Heart left ventricle (tissue), 16 donors: ENCODE results near the gene ASB15. TPM values are rescaled to one million over a fixed set of nuclear protein-coding genes. Genes with fewer than 3 reads are reported as not detected.

Source experiments
- ATAC-seq, 4 donors: fragments of 200-7000 bp; cut with Tn5 transposase; one replicate each; pipeline ENCODE4 v1.9.1; 2020 to 2022; ENCODE audit warnings: moderate library complexity in 4 of 4, mild to moderate bottlenecking in 3 of 4, moderate number of reproducible peaks in 1 of 4
- DNase-seq, 5 donors: peaks; one replicate each; pipeline ENCODE4 v3.0.0-alpha.2; 2020
- H3K27ac ChIP-seq, 12 donors: fragments of 200-600 bp; sonication (generic) in 4 of 12; one replicate each; pipeline versions ENCODE4 v1.5.0 to v1.8.0; 2016 to 2022; ENCODE audit warnings: mild to moderate bottlenecking in 2 of 12
- H3K27me3 ChIP-seq, 9 donors: fragments of 200-600 bp; sonication (generic) in 2 of 9; one replicate each; pipeline versions ENCODE4 v1.5.1 to v1.8.0; 2016 to 2022; ENCODE audit warnings: mild to moderate bottlenecking in 3 of 9
- H3K36me3 ChIP-seq, 9 donors: fragments of 200-600 bp; sonication (generic) in 2 of 9; one replicate each; pipeline versions ENCODE4 v1.5.0 to v1.8.0; 2018 to 2022; ENCODE audit warnings: mild to moderate bottlenecking in 2 of 9
- H3K4me1 ChIP-seq, 12 donors: fragments of 200-600 bp; sonication (generic) in 4 of 12; one replicate each; pipeline versions ENCODE4 v1.5.0 to v1.8.0; 2016 to 2022; ENCODE audit warnings: mild to moderate bottlenecking in 3 of 12
- H3K4me3 ChIP-seq, 12 donors: fragments of 200-600 bp; sonication (generic) in 4 of 12; one replicate each; pipeline versions ENCODE4 v1.5.0 to v1.8.0; 2017 to 2022; ENCODE audit warnings: mild to moderate bottlenecking in 9 of 12, moderate library complexity in 4 of 12
- H3K9me3 ChIP-seq, 12 donors: fragments of 200-600 bp; sonication (generic) in 4 of 12; one replicate each; pipeline versions ENCODE4 v1.5.0 to v1.8.0; 2016 to 2022; ENCODE audit warnings: mild to moderate bottlenecking in 1 of 12
- POLR2A ChIP-seq, 2 donors: fragments of 450-650 bp; IDR thresholded peaks; one replicate each; pipeline ENCODE4 v1.6.1; 2017; ENCODE audit warnings: antibody characterized with exemption in 2 of 2, mild to moderate bottlenecking in 2 of 2, moderate library complexity in 2 of 2
- WGBS, 4 donors: extraction: QIAGEN DNeasy Blood & Tissue Kit in 2 of 4; methylation state at CpG; one replicate each; pipeline versions ENCODE4 v1.1.5 to v1.1.7; 2013 to 2018; 5-methylcytosine and 5-hydroxymethylcytosine counted together
- intact Hi-C, 10 donors: fragments of 100-400 bp; cut with DNase I; formaldehyde crosslinking; loops; one replicate each; pipeline versions ENCODE4 v1.11.1 to v1.14.2; 2022
- polyA plus RNA-seq, 2 donors: library from polyadenylated mRNA; stranded (reverse); fragments of 200-250 nt; gene quantifications; one replicate each; pipeline ENCODE4 v1.2.3, GENCODE V29; 2013
- total RNA-seq, 9 donors: library from RNA; depleted of rRNA in 2 of 9; stranded (reverse); fragments of >200 nt in 2 of 9; fragmentation: NEBNext Ultra II Directional in 3 of 9; extraction: Animal tissue kit (Norgen Biotek cat#: 25700) in 3 of 9; gene quantifications; one replicate each; pipeline versions ENCODE4 v1.1.0 to v1.2.4, GENCODE V29; 2016 to 2023
- TF ChIP-seq, protein P1 (sequence below), 12 donors: fragments of 200-600 bp; sonication (generic) in 4 of 12; IDR thresholded peaks; one replicate each; pipeline versions ENCODE4 v1.5.0 to v1.8.0; 2018 to 2022; ENCODE audit warnings: antibody characterized with exemption in 12 of 12, mild to moderate bottlenecking in 5 of 12
- donor health status: ischemic (EF 13 %, LVEDD 7.1; RV severe dilation, severe dysfunction).
- donor health status: healthy with polysubstance abuse.
- donor health status: DM: no; HTN: yes; CAD: no.
- donor health status: DM: no; HTN: no; CAD: no.
- donor health status: ischemic (EF 25% LVEDD 6.9; RV normal size, moderate dysfunction).
- donor health status: ischemic (EF 25% LVEDD 5.7; RV mildly dilated, moderate dysfunction).
- donor health status: healthy.
- donor health status: DM: yes; HTN: yes; CAD: no.
- donor health status: ischemic (EF 35%, LVEDD 5.7; RV mildly dilated, moderate dysfunction).
- donor health status: nonischemic (EF 11% LVEDD 7.7; RV severe dilation, severe dysfunction).
- donor health status: DM: yes; HTN: yes; CAD: no.
- donor health status: PGD.
- donor health status: ischemic (EF 29% LVEDD 5.4; RV normal size, mild dysfunction).
- donor health status: nonischemic (EF 23%, LVEDD 6.1; RV moderate dilation, normal function).

The ASB15 gene
- total and polyA plus RNA-seq, 11 donors: 2.2 to 77.1 (median 34.9) TPM

DNA sequence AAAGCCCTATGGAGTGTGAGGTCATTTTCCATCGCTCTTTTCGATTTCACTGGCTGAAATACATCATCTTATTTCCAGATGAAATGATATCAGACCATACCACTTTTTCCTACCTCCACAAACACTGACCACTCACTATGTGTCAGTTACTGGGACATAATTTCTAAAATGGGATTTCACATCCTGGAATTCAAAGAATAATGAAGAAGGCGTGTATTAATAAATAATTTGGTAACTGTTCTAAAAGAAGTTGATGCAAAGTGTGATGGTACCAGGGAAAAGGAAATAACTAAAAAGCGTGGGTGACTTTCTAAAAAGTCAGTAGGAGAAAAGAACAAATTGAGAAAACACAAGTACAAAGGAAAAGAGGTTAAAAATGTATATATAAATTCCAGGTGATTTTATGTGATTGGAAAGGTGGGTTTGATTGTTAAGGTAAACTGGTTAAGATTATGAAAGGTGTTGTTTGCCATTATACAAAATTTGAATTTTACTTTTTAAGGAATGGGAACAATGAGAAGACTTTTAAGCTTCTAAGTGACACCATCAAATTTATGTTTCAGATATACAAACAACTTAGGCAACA lies 43.2 kb upstream of the ASB15 start:
- no peak for TF ChIP-seq POLR2A (IDR thresholded peaks at IDR 0.05)
- TF ChIP-seq, protein P1, sequence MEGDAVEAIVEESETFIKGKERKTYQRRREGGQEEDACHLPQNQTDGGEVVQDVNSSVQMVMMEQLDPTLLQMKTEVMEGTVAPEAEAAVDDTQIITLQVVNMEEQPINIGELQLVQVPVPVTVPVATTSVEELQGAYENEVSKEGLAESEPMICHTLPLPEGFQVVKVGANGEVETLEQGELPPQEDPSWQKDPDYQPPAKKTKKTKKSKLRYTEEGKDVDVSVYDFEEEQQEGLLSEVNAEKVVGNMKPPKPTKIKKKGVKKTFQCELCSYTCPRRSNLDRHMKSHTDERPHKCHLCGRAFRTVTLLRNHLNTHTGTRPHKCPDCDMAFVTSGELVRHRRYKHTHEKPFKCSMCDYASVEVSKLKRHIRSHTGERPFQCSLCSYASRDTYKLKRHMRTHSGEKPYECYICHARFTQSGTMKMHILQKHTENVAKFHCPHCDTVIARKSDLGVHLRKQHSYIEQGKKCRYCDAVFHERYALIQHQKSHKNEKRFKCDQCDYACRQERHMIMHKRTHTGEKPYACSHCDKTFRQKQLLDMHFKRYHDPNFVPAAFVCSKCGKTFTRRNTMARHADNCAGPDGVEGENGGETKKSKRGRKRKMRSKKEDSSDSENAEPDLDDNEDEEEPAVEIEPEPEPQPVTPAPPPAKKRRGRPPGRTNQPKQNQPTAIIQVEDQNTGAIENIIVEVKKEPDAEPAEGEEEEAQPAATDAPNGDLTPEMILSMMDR (IDR thresholded peaks at IDR 0.05): no peak
- intact Hi-C loops: loop anchor here in 2 of 10 donors (5.0 to 10.0 kb wide), 2 partner anchors 186 to 189 kb away; partner anchors contain the start of gene WASL (in 2 of the 2)
- Histone ChIP-seq H3K9me3 (no peaks in the 10 kb centered on the region), H3K27ac (peak overlapping the region in 11 of 12 donors; percentile 72 to 97 (median 93)), H3K4me1 (peaks cover 2 to 40% (median 32%) of the 10 kb centered on the region in 12 donors), H3K27me3 (no peaks in the 10 kb centered on the region), H3K36me3 (peaks cover 0 to 24% (median 6%) of the 10 kb centered on the region in 9 donors), H3K4me3 (peak overlapping the region; percentile 59 to 95 (median 78))
- 44 to 48% (median 46%) methylated on average over 4 of the region's 4 CpGs for WGBS, 4 donors
- no peak for DNase-seq
- no peak for ATAC-seq

DNA sequence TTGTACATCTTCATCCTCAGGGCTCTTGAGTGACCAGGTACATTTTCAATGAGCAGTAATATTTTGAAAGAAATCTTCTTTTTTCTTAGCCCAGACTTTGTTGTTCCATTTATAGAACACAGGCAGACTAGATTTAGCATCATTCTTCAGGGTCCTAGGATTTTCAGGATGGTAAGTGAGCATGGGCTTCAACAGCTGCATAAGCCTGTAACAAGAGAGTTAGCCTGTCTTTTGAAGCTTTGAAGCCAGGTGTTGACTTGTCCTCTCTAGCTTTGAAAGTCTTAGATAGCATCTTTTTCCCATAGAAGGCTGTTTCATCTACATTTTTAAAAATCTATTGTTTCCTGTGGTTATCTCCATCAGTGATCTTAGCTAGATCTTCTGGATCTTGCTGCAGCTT lies 39.5 kb upstream of the ASB15 start:
- no peak for TF ChIP-seq POLR2A (IDR thresholded peaks at IDR 0.05)
- TF ChIP-seq, protein P1 (IDR thresholded peaks at IDR 0.05): no peak
- intact Hi-C loops: no loop called here
- no peak for ATAC-seq

DNA sequence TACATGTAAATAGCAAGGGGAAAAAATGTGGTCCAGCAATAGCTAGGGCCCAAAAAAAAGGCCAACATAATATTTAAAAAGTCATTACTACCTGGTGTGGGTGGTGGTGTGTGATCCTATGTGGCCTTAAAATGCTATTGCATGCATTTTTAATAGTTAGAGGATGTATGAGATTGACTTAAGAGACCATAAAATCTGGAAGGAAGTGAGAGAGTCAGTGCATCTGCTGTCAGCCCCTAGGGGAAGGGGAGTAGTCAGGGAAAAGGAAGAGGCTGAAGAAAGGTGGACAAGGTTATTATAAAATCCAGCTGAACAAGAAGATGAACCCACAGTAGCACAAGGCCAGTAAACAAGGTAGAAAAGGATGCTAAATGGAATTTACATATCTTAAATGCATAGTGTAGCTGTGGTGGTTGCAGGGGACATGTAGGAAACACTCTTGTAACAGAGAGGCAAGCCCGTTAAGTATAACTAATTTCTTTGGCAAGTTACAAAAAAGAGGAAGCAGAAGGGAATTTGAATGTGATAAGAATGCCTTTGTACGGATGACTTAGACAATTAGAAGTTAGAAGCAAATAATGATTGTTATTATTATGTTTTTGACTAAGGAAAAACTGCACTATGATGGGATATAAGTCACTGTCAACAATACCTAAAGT lies 32.1 kb upstream of the ASB15 start:
- no peaks in the 10 kb centered on the region for H3K9me3 ChIP-seq
- intact Hi-C loops: no loop called here
- DNase-seq (no peak), ATAC-seq (peak in 1 of 4 donors; percentile 50)
- no peak overlapping the region for H3K27ac ChIP-seq
- H3K27me3 ChIP-seq: no peaks in the 10 kb centered on the region
- no peak overlapping the region for H3K4me3 ChIP-seq
- 30 to 46% (median 38%) methylated on average over 2 of the region's 2 CpGs for WGBS, 4 donors
- TF ChIP-seq POLR2A (IDR thresholded peaks at IDR 0.05): no peak
- TF ChIP-seq, protein P1 (IDR thresholded peaks at IDR 0.05): no peak
- H3K4me1 ChIP-seq: no peaks in the 10 kb centered on the region
- H3K36me3 ChIP-seq: no peaks in the 10 kb centered on the region

More for the DNA sequence above, 39.5 kb upstream of the ASB15 start:
- no peak overlapping the region for H3K27ac ChIP-seq
- peaks cover 0 to 6% (median 0%) of the 10 kb centered on the region in 12 donors for H3K4me1 ChIP-seq
- no peaks in the 10 kb centered on the region for H3K27me3 ChIP-seq
- no peak overlapping the region for H3K4me3 ChIP-seq
- no peaks in the 10 kb centered on the region for H3K36me3 ChIP-seq
- DNase-seq: no peak
- H3K9me3 ChIP-seq: no peaks in the 10 kb centered on the region

DNA sequence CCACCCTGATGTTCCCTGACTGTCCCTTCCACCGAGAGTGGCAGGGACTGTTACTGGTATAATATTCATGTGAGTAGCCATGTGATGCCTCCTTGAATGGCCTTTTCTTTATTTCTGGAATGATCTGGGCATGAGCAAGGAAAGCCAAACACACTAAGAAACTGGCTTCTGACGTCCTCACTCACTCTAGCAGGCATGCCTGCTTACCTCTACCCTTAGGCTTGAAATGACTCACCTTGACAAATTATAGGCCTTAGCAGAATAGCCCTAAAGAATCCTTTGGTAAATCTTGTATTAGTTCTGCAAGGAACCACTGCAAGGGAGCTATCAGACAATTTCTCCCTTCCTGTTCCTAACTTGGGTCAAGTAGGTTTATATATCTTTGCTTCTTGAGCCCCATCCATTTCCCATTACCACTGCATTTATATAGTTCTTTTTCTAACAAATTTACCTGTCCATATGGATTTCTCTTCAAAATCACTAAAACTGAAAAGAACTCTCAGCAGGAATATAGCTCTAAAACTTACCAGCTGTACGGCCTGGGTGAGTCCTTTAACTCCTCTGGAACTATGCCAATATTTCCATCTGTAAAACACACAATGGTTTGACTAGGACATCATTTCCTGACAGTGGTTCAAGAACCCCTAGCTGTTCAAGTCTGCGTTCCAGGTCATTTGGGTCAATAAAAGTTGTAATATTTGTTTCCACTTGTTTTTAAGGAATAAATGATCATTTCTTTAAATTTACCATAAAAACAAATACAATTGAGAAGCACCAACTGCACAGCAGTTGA lies 31.0 kb upstream of the ASB15 start:
- Histone ChIP-seq H3K4me1 (no peaks in the 10 kb centered on the region), H3K9me3 (no peaks in the 10 kb centered on the region), H3K36me3 (no peaks in the 10 kb centered on the region), H3K4me3 (no peak overlapping the region), H3K27ac (no peak overlapping the region), H3K27me3 (no peaks in the 10 kb centered on the region)
- DNase-seq (no peak), ATAC-seq (peak in 1 of 4 donors; percentile 54)
- TF ChIP-seq POLR2A (IDR thresholded peaks at IDR 0.05): no peak
- TF ChIP-seq, protein P1 (IDR thresholded peaks at IDR 0.05): no peak
- WGBS, 4 donors: 52 to 75% (median 63%) methylated on average over 4 of the region's 4 CpGs
- intact Hi-C loops: no loop called here
